Measurements from ENCODE around the gene CFAP46.

GRCh38 chr10:132970641-132971438 is 28.5 kb upstream of the CFAP46 start:
- TF ChIP-seq CTCF (IDR thresholded peaks at IDR 0.05) (no peak), POLR2A (IDR thresholded peaks at IDR 0.05) (no peak)

All from adrenal gland (tissue), 5 donors.